ENCODE measurements around the gene ZBTB48.

- TF ChIP-seq, protein P1, sequence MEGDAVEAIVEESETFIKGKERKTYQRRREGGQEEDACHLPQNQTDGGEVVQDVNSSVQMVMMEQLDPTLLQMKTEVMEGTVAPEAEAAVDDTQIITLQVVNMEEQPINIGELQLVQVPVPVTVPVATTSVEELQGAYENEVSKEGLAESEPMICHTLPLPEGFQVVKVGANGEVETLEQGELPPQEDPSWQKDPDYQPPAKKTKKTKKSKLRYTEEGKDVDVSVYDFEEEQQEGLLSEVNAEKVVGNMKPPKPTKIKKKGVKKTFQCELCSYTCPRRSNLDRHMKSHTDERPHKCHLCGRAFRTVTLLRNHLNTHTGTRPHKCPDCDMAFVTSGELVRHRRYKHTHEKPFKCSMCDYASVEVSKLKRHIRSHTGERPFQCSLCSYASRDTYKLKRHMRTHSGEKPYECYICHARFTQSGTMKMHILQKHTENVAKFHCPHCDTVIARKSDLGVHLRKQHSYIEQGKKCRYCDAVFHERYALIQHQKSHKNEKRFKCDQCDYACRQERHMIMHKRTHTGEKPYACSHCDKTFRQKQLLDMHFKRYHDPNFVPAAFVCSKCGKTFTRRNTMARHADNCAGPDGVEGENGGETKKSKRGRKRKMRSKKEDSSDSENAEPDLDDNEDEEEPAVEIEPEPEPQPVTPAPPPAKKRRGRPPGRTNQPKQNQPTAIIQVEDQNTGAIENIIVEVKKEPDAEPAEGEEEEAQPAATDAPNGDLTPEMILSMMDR (IDR thresholded peaks at IDR 0.05; ENCODE audit: low read depth, low read length), result no peak
- TF ChIP-seq POLR2A (IDR thresholded peaks at IDR 0.05; ENCODE audit: extremely low read depth, insufficient read length), result no peak
- no peak for TF ChIP-seq MAX (IDR thresholded peaks at IDR 0.05; ENCODE audit: low read depth, low read length)
- TF ChIP-seq MYC (IDR thresholded peaks at IDR 0.05; ENCODE audit: low read depth, low read length), result no peak
Observed at GRCh38 chr1:6570987-6571386, 8.8 kb upstream of the ZBTB48 start.

Measured in NB4 (cell line).